IPS-18c (cell line): ENCODE data around the gene TAF6.

Source experiments
- H3K4me3 ChIP-seq: 2 replicates; pipeline ENCODE4 v1.7.0; 2013; ENCODE audit warnings: low read depth, mild to moderate bottlenecking, low read length, moderate library complexity; ENCODE audit not compliant: insufficient read depth
- H3K9me3 ChIP-seq: one replicate; pipeline ENCODE4 v1.6.1; 2013; ENCODE audit warnings: mild to moderate bottlenecking, low read length, moderate library complexity; ENCODE audit not compliant: control insufficient read depth, insufficient read depth

TAF6 gene

DNA sequence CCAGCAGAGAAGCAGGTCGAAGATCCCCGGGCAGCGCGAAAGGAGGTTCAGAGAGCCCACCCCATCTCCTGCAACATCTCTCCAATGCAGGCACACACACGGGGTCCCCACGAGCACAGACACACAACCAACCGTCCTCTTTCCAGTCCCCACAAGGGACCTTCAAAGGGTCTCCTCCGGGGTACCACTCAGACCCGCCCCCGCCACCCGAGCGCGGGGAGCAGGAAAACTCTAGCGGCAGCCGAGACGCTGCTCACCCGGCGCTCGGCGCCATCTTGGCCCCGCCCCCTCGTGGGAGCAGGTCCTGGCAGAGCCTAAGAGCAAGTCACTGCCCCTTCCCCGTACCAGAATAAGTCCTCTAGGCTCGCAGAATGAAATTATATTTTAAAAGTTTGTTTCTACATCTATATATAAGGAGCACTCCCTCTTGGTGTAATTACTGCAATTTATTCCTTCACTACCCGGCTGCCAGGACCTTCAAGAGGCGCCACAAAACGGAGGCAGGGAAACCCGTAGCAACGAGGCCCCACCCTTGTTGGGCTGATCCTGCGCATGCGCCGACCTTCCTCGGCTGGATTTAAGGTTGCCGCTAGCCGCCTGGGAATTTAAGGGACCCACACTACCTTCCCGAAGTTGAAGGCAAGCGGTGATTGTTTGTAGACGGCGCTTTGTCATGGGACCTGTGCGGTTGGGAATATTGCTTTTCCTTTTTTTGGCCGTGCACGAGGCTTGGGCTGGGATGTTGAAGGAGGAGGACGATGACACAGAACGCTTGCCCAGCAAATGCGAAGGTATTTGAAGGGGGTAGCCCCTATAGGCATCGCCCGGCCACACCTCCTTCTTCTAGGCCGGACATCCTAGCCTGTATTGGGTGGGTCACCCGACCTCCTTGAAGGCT, at the start of gene TAF6, which contains the start of gene CNPY4:
TSS of gene TAF6 (minus strand) at position 287 of the 898 bp plus-strand sequence. CDS start 5,149 bp downstream, outside the sequence.
TSS of gene CNPY4 (plus strand) at position 563 of the 898 bp plus-strand sequence. CDS start at position 674, 111 bp downstream.
- H3K4me3 ChIP-seq: peak within 1 kb of the TSS; percentile 77
- no peaks in the 10 kb centered on the region for H3K9me3 ChIP-seq

DNA sequence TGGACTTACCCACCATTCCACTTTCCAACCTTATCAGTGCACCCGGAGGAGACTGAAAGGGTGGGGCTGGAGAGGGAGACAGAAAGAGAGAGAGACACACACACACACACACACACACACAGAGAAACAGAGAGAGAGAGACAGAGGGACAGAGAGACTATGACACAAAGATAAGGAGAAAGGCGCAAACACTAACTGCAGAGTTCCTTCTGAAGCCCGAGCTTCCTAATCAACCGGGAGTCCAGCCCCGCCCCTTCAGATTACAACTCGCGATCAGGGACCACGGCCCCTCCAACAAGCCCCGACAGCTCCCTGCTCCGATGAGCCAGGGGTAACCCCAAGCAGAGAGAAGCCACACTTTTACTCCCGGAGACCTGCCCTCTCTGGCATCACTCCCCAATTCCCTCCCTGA, 48.8 kb upstream of the TAF6 start:
- no peaks in the 10 kb centered on the region for H3K9me3 ChIP-seq
- peak overlapping the region; percentile 57 for H3K4me3 ChIP-seq

- H3K4me3 ChIP-seq: peak overlapping the region; percentile 57; the same call in 1 of the 2 replicates
- no peaks in the 10 kb centered on the region for H3K9me3 ChIP-seq
Observed at GRCh38 chr7:100166970-100167911, 48.1 kb upstream of the TAF6 start.

- Histone ChIP-seq H3K9me3 (no peaks in the 10 kb centered on the region), H3K4me3 (no peak overlapping the region)
Observed at GRCh38 chr7:100166317-100166940, 47.3 kb upstream of the TAF6 start.

GRCh38 chr7:100163871-100164270, 44.7 kb upstream of the TAF6 start:
- H3K4me3 ChIP-seq: no peak overlapping the region

DNA sequence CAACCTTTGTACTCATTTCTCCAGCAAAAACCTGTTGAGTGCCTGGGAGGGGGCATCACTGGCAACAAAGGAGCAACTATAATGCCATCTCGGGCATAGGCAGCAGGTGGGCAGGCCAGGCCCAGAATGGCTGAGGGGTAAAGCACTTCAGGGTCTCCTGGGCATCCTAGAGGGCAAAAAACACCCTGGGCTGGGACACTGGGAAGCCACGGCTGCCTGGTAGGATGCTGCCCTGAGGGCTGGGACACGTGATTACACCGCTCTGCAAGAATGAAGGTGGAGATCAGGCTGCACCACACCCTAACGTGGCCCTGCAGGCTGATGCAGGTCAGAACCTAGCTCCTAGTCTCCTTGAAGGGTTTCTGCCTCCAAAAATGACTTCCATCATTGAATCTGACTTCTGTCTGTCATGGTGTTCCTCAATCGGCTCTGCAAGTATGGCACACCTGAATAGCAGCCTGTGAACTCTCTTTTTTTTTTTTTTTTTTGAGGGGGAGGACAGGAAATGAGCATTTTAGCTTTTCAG, 43.9 kb upstream of the TAF6 start:
- H3K9me3 ChIP-seq: no peaks in the 10 kb centered on the region

More at GRCh38 chr7:100163871-100164270, 44.7 kb upstream of the TAF6 start:
- no peaks in the 10 kb centered on the region for H3K9me3 ChIP-seq

GRCh38 chr7:100160067-100160466, 40.9 kb upstream of the TAF6 start:
- Histone ChIP-seq H3K9me3 (no peaks in the 10 kb centered on the region), H3K4me3 (no peak overlapping the region)

More for the DNA sequence above, 43.9 kb upstream of the TAF6 start:
- H3K4me3 ChIP-seq: no peak overlapping the region

- peak overlapping the region; percentile 94 for H3K4me3 ChIP-seq
Observed at GRCh38 chr7:100159099-100159623, 40.0 kb upstream of the TAF6 start.

GRCh38 chr7:100158229-100159098, 39.3 kb upstream of the TAF6 start, which contains the start of gene TRAPPC14:
TSS of gene TRAPPC14 (minus strand) at chr7:100158723. CDS start at chr7:100158499, 224 bp downstream.
- Histone ChIP-seq H3K9me3 (no peaks in the 10 kb centered on the region), H3K4me3 (peak within 1 kb of the TSS; percentile 94)

More at GRCh38 chr7:100159099-100159623, 40.0 kb upstream of the TAF6 start:
- no peaks in the 10 kb centered on the region for H3K9me3 ChIP-seq

DNA sequence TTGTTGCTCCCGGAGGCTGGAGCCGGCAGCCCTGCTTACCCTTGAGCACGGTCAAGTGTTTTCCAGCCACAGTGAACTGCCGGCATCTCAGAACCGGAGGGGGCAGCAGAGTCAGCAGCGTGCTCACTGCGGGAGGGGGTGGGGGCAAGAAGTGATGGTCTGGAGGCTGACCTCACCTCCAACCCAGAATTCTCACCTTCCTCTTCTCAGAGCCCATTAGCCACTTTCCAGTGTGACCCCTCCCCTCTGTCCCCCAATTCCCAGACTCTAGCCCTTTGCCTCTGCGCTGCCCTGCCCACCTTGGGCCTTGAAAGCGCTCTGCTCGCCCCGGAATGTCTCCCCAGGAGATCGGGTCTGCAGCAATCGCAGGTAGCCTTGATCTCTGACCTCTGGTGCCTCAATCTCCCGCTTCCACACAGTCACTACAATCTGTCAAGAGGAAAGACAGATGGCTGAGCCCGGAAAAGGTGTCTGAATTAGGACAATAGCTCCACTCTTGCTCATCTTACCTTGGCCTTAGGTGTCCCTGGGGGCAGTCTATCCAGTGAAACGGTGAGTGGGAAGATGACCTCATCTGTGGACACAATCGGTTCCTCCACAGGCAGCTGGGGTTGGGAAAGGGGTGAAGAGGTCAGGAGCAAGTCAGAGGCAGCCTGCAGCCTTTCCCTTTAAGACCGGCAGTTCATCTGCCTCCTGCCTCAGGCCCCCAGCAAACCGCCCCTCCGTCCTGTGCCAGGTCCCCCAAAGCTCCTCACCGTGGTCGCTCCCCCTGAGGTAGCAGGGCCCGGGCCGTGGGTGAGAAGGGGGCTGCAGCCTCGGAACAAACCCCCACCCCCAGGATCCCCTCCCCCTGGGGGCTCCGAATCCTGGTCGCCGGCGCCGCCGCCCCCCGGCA, 38.4 kb upstream of the TAF6 start:
- Histone ChIP-seq H3K9me3 (no peaks in the 10 kb centered on the region), H3K4me3 (peak overlapping the region; percentile 94)

- H3K4me3 ChIP-seq: no peak overlapping the region
Observed at GRCh38 chr7:100157069-100157333, 37.8 kb upstream of the TAF6 start.

DNA sequence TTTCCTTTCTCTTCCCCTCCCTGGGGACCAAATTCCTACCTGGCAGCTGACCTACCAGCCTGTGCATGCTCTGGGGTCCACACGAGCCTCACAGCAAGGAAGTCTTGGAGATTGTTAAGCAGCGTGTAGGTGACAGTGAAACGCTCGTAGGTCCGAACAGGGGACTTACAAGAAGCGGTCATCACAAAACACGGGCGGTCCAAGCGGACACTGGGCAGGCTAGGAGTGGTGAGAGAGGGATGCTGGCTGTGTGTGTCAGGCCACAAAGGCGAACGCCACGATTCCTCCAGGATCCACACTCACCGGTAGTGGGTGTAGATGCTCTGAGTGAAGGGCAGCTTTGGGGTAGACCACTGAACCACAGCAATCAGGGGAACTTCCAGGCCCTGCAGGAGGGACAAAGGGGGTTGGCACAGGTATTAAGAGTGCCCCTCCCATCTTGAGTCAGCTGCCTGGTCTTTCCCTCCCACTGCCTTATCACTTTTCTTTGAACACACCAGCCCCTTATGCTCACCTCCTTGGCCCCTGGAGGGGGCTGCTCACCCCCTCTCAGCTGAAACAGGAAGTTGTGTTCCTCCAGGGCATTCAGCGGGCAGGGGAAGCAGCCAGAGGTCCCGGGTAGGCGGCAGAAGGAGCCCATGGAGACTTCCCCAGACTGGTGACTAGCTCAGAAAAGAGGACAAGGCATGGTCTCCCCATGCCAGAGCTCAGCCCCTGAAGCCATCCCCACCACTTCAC, 37.3 kb upstream of the TAF6 start:
- no peaks in the 10 kb centered on the region for H3K9me3 ChIP-seq
- no peak overlapping the region for H3K4me3 ChIP-seq

More at GRCh38 chr7:100157069-100157333, 37.8 kb upstream of the TAF6 start:
- no peaks in the 10 kb centered on the region for H3K9me3 ChIP-seq

DNA sequence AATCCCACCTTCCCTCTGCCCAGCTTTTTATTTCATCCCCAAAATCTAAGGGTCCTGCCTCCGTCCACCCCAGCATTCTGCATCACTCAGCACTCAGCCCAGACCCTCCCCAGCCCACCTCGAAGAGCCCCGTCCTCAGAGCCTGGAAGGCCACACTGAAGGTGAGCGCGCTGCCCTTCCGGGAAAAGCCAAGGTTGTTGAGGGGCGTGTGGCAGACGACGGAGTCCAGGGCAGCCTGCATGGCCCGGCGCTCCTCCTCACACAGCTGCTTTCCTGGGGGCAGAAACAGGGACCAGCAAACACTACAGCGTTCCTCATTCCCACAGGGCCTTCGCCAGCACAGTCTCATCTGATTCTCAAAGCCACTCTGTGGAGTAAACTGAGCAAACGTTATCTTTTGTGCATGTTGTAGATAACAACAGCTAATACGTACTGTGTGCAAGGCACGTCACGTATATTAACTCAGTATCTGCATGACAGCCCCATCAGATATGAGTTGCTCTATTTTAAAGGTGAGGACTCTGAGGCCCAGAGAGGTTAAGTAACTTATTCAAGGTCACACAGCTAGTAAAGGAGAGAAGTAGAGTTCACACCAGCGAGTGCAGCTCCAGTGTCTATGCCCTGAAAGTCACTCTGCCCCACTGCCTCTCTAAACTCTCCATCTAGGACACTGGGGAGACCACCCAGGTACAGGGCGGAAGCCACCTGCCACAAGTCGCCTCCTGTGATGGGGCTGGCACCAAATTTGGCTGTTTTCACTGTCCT, 36.6 kb upstream of the TAF6 start:
- Histone ChIP-seq H3K4me3 (no peak overlapping the region), H3K9me3 (peaks cover 1% of the 10 kb centered on the region)
